GM19372 (cell line): ENCODE results near the gene IGFBP3.
"Not testable (repeated sequence)": the region's sequence is repeated elsewhere in the genome, so short reads cannot be mapped to it uniquely, and the experiment has no call there.

Experiments
- ATAC-seq: cut with Tn5 transposase; IDR thresholded peaks from one replicate; pipeline ENCODE4 v1.9.1; 2021; ENCODE audit warnings: mild to moderate bottlenecking, low read depth, moderate library complexity; ENCODE audit not compliant: unreplicated experiment

IGFBP3 gene

DNA sequence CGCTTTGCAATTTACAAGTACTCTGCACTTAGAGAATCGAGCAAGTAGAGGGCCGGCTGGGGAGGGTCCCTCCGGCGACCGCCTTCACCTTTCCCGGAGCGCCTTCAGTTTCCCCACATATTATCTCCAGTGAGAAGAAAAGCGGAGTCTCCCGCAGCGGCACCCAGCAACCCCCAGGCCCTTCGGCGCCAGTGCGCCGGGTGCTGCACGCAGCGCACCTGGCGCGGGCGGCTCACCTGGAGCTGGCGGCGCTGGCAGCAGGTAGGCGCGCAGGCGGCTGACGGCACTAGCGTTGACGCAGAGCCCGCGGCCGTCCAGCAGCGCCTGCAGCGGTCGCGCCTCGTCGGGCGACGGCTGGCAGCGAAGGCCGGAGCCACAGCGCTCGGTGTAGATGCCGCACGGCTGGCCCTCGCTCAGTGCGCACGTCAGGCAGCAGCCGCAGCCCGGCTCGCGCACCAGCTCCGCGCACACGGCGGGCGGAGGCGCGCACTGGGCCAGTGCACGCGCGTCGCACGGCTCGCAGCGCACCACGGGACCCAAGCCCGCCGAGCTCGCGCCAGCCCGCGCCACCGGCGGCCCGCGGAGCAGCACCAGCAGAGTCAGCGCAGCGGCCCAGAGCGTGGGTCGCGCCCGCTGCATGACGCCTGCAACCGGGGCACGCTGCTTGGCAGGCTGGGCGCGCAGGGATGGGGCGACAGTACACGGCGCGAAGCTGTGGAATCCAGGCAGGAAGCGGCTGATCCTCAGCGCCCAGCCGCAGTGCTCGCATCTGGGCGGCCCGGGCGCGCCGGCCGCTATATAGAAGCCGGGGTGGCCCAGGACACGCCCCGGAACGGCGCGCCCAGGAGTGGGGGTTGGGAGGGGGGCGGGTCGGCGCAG is at the start of gene IGFBP3:
Gene IGFBP3, minus strand, starts transcription at position 771 of the 879 bp plus-strand sequence. Its CDS starts 132 bp downstream, at position 639.
- no peak for ATAC-seq

DNA sequence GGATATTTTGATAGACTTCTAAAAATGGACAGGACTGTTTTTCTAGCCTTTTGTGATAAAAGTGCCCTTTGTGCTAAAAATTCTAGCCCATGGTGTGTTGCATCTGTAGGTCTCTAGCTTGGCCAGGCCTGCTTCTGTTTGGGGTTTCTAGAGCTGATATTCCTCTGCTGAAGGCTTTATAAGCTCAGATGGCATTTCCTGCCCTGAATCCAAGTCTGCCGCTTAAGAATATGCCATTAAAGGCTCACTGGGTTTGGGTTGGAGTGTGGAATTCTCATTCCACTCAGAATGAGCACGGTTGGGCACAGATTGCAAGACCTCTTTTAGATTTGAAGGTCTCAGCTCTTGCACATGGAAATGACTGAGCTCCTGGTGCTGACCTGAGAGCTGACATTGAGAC is 49.4 kb upstream of the IGFBP3 start:
- ATAC-seq, result no peak

GRCh38 chr7:45969940-45970339 is 48.9 kb upstream of the IGFBP3 start:
- no peak for ATAC-seq

GRCh38 chr7:45968856-45969541 is 47.9 kb upstream of the IGFBP3 start:
- ATAC-seq, result no peak

- ATAC-seq, result no peak
Observed at GRCh38 chr7:45968312-45968711, 47.2 kb upstream of the IGFBP3 start.

DNA sequence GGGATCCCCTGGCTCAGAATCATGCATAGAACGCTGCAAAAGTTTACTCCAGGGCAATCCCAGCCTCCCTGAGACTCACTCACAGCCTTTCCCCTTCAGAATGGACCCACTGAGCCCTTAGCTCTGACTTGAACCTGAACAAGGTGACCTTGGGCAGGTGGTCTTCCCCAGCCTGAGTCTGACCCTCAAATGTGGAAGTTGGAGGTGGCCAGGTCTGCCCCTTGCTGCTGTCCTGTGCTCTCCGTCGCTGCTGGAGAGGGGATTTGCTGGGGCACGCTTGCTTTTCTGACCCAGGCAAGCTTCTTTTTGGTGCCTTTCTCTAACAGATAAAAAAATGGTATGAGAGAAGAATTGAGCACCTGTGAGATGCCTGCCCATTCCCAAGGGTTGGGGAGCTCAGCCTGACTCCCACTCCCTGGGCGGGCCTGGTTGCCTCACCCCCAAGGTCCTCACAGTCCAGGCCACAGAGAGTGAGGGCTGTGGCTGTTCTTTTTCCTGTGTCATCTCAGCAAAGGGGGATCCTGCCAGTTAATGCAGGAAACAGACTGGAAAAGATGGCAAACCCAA is 46.6 kb upstream of the IGFBP3 start:
- no peak for ATAC-seq

- ATAC-seq, result no peak
Observed at GRCh38 chr7:45962861-45963260, 41.8 kb upstream of the IGFBP3 start.

DNA sequence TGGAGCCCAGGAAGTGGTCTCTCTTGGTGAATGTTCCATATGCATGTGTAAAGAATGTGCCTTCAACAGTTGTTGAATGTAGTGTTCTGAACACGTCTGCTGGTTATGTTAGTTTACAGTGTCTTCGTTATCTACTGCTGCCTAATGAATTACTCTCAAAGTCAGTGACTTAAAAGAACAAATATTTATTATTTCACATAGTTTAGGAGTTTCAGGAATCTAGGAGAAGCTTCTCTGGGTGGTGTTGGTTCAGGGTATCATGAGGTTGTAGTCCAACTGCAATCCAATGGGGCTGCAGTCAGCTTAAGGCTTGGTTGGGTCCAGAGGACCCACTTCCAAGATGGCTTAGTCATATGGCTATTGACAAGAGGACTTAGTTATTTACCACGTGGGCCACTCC is 36.6 kb upstream of the IGFBP3 start:
- ATAC-seq, result no peak

DNA sequence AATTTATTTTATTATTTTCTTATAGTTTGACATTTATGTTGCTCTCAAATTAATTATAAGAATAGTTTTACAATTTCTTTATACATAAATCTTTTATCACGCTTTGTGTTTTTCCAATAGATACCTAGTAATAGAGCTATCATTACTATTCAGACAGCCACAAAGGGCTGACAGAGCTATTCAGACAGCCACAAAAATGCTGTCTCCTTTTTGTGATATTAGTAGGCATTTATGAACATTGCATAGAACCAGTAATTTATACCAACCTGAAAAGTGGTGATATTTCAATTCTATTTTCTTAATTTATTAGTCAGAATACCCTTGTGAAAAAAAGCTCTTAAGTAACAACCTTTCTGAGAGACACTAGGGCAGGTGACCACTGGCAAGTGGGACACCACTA is 34.2 kb upstream of the IGFBP3 start:
- no peak for ATAC-seq

GRCh38 chr7:45953055-45953454 is 32.0 kb upstream of the IGFBP3 start:
- not testable (repeated sequence) for ATAC-seq

DNA sequence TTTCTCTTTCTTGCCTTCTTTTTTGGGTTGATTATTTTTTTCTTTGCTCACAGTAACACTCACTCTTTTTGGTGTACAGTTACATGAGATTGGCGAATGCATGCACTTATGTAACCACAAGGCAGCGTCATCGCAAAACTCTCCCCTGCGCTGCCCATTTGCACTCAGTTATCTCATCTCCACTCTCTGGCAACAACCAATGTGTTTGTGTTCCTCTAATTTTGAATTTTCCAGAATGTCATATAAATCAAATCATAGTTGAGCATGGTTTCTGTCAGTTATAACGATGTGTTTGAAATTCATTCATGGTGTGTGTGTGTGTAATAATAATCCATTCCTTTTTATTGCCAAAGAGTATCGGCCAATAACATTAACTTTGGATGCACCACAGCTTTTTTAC is 23.0 kb upstream of the IGFBP3 start:
- ATAC-seq, result no peak

- ATAC-seq, result no peak
Observed at GRCh38 chr7:45940939-45941338, 19.9 kb upstream of the IGFBP3 start.

- not testable (repeated sequence) for ATAC-seq
Observed at GRCh38 chr7:45940237-45940781, 19.2 kb upstream of the IGFBP3 start.

DNA sequence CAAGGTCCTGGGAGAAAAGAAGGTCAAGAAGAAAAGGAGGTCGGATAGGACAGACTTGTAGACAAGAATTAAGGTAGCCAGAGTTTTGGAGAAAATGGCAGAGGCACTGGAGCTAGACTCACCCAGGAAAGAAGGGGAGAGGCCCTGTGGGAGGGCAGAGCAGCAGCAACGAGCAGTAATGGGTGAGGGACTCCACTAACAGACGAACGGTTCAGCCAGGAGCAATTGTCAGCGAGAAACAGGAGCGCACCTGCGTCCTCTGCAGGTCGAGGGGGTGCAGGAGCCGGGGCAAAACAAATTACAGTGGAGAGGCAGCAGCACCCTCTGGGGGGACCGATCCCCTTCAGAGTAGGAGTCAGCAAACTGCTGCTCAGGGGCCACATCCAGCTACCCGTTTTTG is 18.5 kb upstream of the IGFBP3 start:
- no peak for ATAC-seq

DNA sequence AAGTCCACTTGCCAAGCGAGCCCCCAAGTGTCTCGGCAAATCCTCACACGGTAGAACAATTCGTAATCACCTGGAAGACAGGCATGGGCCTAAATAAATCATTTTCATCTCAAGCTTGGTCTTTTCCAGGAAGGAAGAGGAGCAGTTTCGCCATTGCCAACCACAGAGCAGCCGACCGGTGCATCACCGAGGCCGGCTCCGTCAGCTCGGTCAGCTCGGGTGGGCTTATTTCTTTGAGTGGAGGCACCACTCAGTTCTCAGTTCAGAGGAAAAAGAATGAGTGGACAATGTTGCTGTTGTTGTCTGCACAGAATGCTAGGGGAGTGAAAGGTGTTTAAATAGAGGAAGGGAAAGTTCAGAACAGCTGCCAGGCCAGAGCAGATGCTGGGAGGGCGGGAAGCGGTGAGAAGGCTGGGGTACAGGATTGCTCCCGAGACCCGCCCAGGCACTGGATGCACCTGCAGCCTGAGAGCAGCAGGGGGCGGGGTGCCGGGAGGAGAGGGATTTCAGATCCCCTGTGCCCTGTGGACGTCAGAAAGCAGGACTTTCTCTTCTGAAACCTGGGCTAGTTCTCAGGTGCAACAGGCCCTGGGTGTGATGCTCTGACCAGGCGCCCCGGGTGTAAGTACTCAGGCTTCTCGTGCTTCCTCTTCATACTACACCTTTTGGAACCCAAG is 17.7 kb upstream of the IGFBP3 start:
- ATAC-seq, result no peak

GRCh38 chr7:45937862-45938261 is 16.8 kb upstream of the IGFBP3 start:
- no peak for ATAC-seq

DNA sequence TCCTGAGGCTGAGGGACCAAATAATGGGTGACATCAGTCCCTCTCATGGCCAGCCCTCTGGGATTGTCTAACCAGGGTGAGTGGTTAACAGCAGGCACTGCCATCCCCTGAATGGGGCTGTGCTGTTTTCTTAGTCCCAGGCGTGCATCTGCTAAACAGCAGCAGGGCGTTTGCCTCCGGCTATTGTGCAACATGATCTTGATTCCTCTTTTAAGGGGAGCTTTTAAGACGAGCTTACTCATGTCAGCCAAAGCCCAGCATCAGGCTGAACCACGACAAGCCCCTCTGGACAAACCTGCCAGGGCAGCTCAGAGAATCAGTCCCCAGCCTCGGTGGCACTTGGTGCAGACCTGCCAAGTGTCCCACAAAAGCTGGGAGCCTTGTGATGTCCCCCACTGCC is 16.2 kb upstream of the IGFBP3 start:
- no peak for ATAC-seq

GRCh38 chr7:45930967-45931366 is 9.9 kb upstream of the IGFBP3 start:
- ATAC-seq, result no peak

DNA sequence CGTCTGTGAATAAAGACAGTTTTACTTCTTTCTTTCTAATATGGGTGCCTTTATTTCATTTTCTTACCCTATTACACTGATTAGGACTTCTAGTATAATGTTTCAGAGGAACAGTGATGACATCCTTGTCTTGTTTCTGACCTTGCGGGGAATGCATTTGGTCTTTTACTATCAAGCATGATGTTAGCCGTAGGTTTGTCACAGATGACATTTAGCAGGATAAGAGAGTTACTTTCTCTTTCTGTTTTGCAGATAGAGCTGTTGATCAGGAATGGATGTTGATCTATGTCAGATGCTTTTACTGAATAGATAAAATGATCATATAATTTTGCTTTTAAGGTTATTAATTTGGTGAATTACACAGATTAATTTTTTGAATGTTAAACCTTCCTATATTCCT is 6.6 kb upstream of the IGFBP3 start:
- ATAC-seq, result no peak

DNA sequence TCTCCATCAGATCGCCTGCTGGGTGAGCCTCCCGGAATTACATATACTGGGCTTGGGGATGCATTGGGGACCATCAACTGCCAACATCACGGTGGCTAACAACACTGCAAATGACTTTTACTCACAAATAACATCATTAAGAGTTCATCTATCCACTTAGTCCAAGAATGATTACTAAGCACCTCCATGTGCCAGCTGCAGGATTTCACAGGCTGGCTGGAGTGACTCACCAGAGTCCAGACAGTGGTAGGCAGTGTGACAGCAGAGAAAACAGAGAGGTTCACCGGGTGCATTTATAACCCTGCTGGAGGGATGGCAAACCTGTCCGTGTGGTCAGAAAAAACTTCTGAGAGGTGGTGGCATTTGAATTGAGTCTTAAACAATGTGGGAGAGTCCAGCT is 3.2 kb upstream of the IGFBP3 start:
- ATAC-seq, result no peak

GRCh38 chr7:45923818-45924217 is 2.7 kb upstream of the IGFBP3 start:
- ATAC-seq, result no peak
